ENCODE measurements around the gene PACSIN2.

DNA sequence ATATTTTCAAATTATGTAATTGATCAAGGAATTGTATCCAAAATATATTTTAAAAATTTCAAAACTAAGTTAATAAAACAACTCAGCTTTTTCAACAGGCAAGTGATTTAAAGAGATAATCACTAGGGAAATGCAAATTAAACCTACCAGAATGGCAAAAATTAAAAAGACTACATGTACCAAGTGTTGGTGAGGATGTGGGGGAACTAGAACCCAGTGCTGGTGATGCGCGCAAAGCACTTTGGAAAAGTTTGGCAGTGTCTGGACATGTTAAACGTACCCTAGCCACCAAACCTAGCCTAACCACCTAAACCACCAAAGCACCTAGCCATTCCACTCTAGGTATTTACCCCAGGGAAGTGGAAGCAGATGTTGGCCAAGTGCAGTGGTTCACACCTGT, 22.9 kb downstream of the PACSIN2 start:
- TF ChIP-seq, protein P1, sequence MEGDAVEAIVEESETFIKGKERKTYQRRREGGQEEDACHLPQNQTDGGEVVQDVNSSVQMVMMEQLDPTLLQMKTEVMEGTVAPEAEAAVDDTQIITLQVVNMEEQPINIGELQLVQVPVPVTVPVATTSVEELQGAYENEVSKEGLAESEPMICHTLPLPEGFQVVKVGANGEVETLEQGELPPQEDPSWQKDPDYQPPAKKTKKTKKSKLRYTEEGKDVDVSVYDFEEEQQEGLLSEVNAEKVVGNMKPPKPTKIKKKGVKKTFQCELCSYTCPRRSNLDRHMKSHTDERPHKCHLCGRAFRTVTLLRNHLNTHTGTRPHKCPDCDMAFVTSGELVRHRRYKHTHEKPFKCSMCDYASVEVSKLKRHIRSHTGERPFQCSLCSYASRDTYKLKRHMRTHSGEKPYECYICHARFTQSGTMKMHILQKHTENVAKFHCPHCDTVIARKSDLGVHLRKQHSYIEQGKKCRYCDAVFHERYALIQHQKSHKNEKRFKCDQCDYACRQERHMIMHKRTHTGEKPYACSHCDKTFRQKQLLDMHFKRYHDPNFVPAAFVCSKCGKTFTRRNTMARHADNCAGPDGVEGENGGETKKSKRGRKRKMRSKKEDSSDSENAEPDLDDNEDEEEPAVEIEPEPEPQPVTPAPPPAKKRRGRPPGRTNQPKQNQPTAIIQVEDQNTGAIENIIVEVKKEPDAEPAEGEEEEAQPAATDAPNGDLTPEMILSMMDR (IDR thresholded peaks at IDR 0.05; ENCODE audit: low read depth, low read length, poor library complexity, severe bottlenecking), result no peak
- TF ChIP-seq EZH2phosphoT487 (IDR thresholded peaks at IDR 0.05; ENCODE audit: borderline replicate concordance, low read length), result no peak

Data from DOHH2 (cell line).